BLaER1 treated with 17β-estradiol and CSF1 and Interleukin-3, amounts not matched to agents 10 nM and 100 nM (cell line): Measurements from ENCODE around the gene RAB13.

Experiments
- H3K27ac ChIP-seq, 11 experiments: shearing (Covaris generic); formaldehyde crosslinking; 2 replicates each; pipeline ENCODE4 v1.8.1; 2022
- H3K27me3 ChIP-seq, 11 experiments: shearing (Covaris generic); formaldehyde crosslinking; 2 replicates each; pipeline ENCODE4 v1.8.1; 2022
- H3K36me3 ChIP-seq, 11 experiments: shearing (Covaris generic); formaldehyde crosslinking; 2 replicates each; pipeline ENCODE4 v1.8.1; 2022
- H3K4me1 ChIP-seq, 10 experiments: shearing (Covaris generic); formaldehyde crosslinking; 2 replicates each; pipeline ENCODE4 v1.8.1; 2022
- H3K4me2 ChIP-seq, 11 experiments: shearing (Covaris generic); formaldehyde crosslinking; 2 replicates each; pipeline ENCODE4 v1.8.1; 2022
- H3K4me3 ChIP-seq, 10 experiments: shearing (Covaris generic); formaldehyde crosslinking; 2 replicates each; pipeline ENCODE4 v1.8.1; 2022
- H3K9ac ChIP-seq, 11 experiments: shearing (Covaris generic); formaldehyde crosslinking; 2 replicates each; pipeline ENCODE4 v1.8.1; 2022
- H3K9me3 ChIP-seq, 11 experiments: shearing (Covaris generic); formaldehyde crosslinking; replicated peaks in 1 of 11; 2 replicates each; pipeline ENCODE4 v1.8.1; 2022
- H4K20me1 ChIP-seq, 11 experiments: shearing (Covaris generic); formaldehyde crosslinking; 2 replicates each; pipeline ENCODE4 v1.8.1; 2022
- Cebpa-rat ChIP-seq, 11 experiments: shearing (Covaris generic); IDR thresholded peaks; 2 replicates each; pipeline ENCODE4 v1.8.1; 2022

Gene RAB13

DNA sequence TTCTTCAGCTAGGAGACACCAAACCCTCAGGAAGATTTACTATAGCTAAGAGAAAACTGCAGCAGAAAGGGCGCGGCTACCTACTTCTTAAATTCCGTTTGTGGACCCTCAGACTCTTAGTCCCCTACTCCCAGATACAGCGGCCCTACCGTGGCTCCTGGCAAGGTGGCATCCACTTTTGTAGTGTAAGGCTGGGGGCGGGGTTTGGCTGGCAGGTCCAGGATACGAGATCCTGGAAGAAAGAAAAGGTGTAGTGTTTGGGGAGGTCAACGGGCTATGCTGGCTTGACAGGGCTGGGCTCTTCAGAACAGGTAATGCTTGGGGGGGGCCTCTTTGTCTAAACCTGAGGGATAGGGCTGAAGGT lies 18.2 kb downstream of the RAB13 start:
- Histone ChIP-seq H3K4me3 (peak overlapping the region; percentile 59 to 81 (median 72)), H3K4me1 (peaks cover 59 to 81% (median 74%) of the 10 kb centered on the region in 10 experiments), H3K27ac (peak overlapping the region; percentile 1 to 97 (median 92); a peak in 19 of 22 replicates), H3K27me3 (no peaks in the 10 kb centered on the region), H3K4me2 (peak overlapping the region; percentile 94 to 100 (median 99)), H3K9me3 (no peaks in the 10 kb centered on the region), H4K20me1 (no peaks in the 10 kb centered on the region), H3K9ac (peak overlapping the region; percentile 72 to 95 (median 88); a peak in 21 of 22 replicates), H3K36me3 (peaks cover 0 to 11% (median 6%) of the 10 kb centered on the region in 11 experiments; a peak in 16 of 22 replicates)
- no peak for TF ChIP-seq Cebpa-rat (IDR thresholded peaks at IDR 0.05)

DNA sequence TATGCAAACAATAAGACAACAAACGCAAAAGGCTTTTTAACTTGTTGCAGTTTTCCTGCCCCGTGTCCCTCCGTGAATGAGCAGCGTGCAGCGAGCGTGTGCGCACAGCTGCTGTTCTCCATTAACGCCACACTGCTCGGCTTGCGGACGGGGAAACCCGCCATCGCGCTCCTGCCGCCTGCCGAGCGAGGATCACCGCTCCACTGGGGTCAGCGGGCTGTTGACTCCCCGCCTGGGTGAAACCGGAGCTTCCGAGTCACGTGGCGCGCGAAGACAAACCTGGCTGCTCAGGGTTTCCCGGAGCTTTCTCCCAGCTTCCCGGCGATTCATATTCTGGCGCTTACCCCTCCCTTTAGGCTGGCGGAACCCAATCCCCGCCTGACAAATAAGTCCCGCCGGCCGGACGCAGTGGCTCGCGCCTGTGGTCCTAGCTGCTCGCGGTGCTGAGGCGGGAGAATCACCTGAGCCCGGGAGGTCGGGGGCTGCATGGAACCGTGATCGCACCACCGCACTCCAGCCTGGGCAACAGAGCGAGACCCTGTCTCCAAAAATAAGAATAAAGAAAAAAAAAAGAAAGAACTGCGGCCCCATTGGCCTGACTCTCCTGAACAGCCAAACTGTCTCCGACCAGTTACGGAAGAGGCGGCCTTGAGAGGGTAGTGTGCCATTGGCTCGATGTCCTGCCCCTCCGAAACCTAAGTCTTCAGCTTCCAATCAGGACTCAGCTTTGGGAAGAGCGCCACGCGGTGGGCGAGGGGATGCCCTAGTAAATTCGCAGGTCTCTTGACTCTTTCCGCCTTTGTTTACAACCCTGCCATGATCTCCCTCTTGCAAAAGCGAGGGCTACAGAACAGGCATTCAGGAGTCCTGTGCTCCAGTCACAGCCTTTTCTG lies 18.8 kb downstream of the RAB13 start, which contains the start of gene CREB3L4:
TSS of gene CREB3L4 (plus strand) at position 796 of the 893 bp plus-strand sequence. CDS start 624 bp downstream, outside the sequence.
- Histone ChIP-seq H3K4me3 (peak within 1 kb of the TSS; percentile 59 to 81 (median 72)), H4K20me1 (0 out of 22 replicates have a peak, but pooled peaks cover 0 to 1% (median 0%) of the 10 kb centered on the region in 11 experiments), H3K27ac (peak within 1 kb of the TSS; percentile 44 to 97 (median 92); a peak in 21 of 22 replicates), H3K9ac (peak within 1 kb of the TSS; percentile 76 to 95 (median 88)), H3K36me3 (peaks cover 0 to 4% (median 0%) of the 10 kb centered on the region in 11 experiments; a peak in 3 of 22 replicates), H3K9me3 (no peaks in the 10 kb centered on the region), H3K27me3 (no peaks in the 10 kb centered on the region), H3K4me2 (peak within 1 kb of the TSS; percentile 94 to 100 (median 99)), H3K4me1 (peaks cover 54 to 81% (median 73%) of the 10 kb centered on the region in 10 experiments)
- no peak for TF ChIP-seq Cebpa-rat (IDR thresholded peaks at IDR 0.05)

DNA sequence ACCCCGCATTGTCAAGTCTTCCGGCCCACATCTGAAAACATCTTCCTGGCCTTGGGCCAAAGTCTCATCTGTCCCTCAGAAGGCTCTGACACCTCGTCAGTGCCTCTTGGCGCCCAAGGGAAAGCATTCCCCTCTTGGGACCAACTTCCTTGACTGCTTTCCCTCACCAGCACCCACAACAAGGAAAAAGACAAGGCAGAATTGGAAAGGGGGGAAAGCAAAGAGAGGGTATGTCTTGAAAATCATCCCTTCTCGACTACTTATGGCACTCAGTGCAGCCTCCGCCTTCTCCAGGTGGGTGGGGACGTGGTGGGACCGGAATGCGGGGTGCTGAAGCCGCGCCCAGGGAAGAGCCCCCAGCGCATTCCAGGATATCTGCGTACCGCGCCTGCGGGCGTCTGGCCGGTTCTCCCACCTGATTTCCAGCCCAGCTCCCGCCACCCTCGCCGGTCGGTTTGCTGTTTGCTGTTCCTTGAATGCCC lies 22.2 kb downstream of the RAB13 start:
- H3K9ac ChIP-seq = peak overlapping the region; percentile 81 to 96 (median 87)
- H4K20me1 ChIP-seq = peaks cover 0 to 17% (median 0%) of the 10 kb centered on the region in 11 experiments; a peak in 2 of 22 replicates
- peak overlapping the region; percentile 90 to 100 (median 99) for H3K4me2 ChIP-seq
- peaks cover 13 to 26% (median 17%) of the 10 kb centered on the region in 11 experiments; a peak in 21 of 22 replicates for H3K36me3 ChIP-seq
- H3K27me3 ChIP-seq = no peaks in the 10 kb centered on the region
- H3K9me3 ChIP-seq = no peaks in the 10 kb centered on the region
- peak overlapping the region; percentile 72 to 93 (median 91) for H3K27ac ChIP-seq
- peaks cover 68 to 84% (median 76%) of the 10 kb centered on the region in 10 experiments for H3K4me1 ChIP-seq
- peak overlapping the region; percentile 64 to 85 (median 71) for H3K4me3 ChIP-seq
- no peak for TF ChIP-seq Cebpa-rat (IDR thresholded peaks at IDR 0.05)

DNA sequence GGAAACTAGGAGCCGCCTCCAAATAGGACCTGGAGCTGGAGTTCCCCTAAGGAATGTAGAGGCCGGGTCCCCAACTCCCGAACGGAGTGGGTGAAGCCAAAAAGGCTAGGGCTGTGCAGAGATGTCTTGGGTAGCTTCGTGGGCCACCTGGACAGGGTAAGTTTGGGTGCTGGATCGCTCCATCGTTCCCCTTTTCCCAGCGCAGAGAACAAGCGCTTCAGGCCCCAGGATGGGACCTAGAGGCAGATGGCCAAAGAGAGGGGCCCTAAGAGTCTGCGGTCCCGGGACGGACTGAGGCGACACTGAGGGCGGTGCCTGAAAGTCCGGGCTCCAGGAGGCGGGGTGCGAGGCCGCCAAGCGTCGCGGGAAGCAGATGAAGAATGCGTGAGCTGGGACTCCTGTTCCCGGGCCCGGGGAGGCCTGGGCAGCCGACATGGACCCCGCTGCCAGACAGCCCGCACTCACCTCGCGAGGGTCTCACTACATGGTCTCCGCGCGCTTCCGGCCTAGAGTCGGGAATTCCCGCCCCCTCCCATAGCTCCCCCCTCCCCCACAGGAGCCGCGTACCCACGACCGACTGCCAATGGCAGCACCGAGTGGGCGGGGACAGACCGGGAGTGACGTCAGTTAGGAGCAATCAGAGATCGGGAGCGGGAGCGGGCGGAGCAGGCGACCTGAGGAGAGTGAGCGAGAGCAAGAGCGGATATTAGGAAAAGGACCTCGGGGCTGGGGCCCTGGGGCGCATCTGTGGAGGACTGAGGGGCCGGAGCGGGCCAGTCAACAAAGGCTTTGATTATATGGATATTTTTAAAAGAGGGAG lies 22.9 kb downstream of the RAB13 start, which contains the start of gene SLC39A1:
TSS of gene SLC39A1 (minus strand) at position 508 of the 820 bp plus-strand sequence. CDS start 822 bp downstream, outside the sequence.
- Histone ChIP-seq H3K4me1 (peaks cover 63 to 80% (median 72%) of the 10 kb centered on the region in 10 experiments), H3K36me3 (peaks cover 13 to 26% (median 17%) of the 10 kb centered on the region in 11 experiments; a peak in 21 of 22 replicates), H3K4me3 (peak within 1 kb of the TSS; percentile 64 to 85 (median 71))

DNA sequence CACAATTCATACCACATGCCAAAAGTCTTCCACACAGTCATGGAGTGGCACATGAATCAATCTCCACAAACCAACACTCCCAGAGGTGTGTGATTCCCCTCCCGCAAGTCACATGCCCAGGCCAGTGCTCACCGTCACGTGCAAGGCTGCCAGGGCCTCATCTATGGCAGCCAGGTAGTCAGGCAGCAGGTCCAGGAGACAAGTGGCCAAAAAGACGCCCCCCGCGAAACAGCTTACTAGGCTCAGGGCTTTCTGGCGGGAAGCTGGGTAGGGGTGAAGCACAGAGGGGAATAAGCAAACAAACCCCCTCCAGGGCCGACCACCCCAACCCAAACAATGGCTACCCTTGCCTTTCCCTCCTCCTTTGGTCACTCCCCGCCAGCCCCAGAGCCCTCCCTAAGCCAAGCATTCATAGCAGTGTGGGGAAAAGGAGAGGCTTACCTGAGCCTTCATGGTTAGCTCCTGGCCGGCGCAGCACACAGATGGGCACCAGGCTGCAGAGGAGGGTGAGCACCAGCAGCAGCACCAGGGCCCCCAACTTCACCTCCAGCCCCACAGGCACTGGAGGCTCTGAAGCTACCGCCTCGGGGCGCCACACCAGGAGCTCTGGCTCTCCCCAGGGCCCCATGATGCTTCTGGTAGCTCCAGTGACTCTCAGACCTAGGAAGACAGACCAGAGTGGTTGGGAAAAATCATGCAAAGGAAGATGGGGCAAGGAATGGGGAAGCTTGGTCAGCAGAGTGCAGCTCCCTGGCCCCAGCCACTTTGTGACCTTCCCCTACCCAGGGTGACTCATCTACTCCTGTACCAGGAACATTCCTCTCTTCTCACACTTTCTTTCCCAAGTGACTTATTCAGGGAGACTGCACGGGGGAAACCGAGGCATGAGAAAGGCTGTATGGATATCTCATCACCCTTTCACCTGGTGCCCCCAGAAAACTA lies 23.8 kb downstream of the RAB13 start:
- H4K20me1 ChIP-seq = peaks cover 2 to 20% (median 5%) of the 10 kb centered on the region in 11 experiments; a peak in 14 of 22 replicates
- peak overlapping the region; percentile 72 to 93 (median 91) for H3K27ac ChIP-seq
- peak overlapping the region; percentile 90 to 100 (median 99) for H3K4me2 ChIP-seq
- H3K4me1 ChIP-seq = peaks cover 59 to 76% (median 72%) of the 10 kb centered on the region in 10 experiments
- H3K9ac ChIP-seq = peak overlapping the region; percentile 81 to 96 (median 87)
- no peaks in the 10 kb centered on the region for H3K9me3 ChIP-seq
- peak overlapping the region; percentile 64 to 85 (median 71) for H3K4me3 ChIP-seq
- no peaks in the 10 kb centered on the region for H3K27me3 ChIP-seq
- TF ChIP-seq Cebpa-rat (IDR thresholded peaks at IDR 0.05) = no peak
- H3K36me3 ChIP-seq = peaks cover 13 to 26% (median 17%) of the 10 kb centered on the region in 11 experiments; a peak in 21 of 22 replicates

More for the DNA sequence above, 22.9 kb downstream of the RAB13 start, which contains the start of gene SLC39A1:
- peak within 1 kb of the TSS; percentile 72 to 93 (median 91) for H3K27ac ChIP-seq
- TF ChIP-seq Cebpa-rat (IDR thresholded peaks at IDR 0.05) = no peak
- peak within 1 kb of the TSS; percentile 90 to 100 (median 99) for H3K4me2 ChIP-seq
- peaks cover 0 to 17% (median 0%) of the 10 kb centered on the region in 11 experiments; a peak in 3 of 22 replicates for H4K20me1 ChIP-seq
- H3K9me3 ChIP-seq = no peaks in the 10 kb centered on the region
- H3K27me3 ChIP-seq = no peaks in the 10 kb centered on the region
- H3K9ac ChIP-seq = peak within 1 kb of the TSS; percentile 81 to 96 (median 87)

DNA sequence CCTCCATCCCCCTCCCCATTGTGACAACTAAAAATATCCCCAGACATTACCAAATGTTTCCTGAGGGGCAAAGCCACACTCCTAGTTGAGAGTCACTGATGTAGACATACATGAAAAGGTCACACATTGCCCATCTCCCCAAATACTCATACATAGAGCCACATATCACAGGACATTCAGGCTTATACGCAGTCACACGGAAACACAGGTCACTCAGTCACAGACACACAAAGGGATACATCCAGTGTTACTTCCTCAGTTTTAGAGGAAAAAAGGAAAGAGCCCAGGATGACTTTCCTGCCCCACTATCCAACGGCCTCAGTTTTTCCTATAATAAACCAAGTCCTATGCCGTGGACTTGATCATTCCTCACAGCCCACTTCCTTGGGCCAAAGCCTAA lies 24.7 kb downstream of the RAB13 start:
- peak overlapping the region; percentile 81 to 96 (median 87) for H3K9ac ChIP-seq
- peak overlapping the region; percentile 90 to 100 (median 99) for H3K4me2 ChIP-seq
- H3K4me1 ChIP-seq = peaks cover 67 to 83% (median 81%) of the 10 kb centered on the region in 10 experiments
- H3K9me3 ChIP-seq = no peaks in the 10 kb centered on the region
- H3K4me3 ChIP-seq = peak overlapping the region; percentile 64 to 85 (median 71)
- peak overlapping the region; percentile 20 to 93 (median 91); a peak in 20 of 22 replicates for H3K27ac ChIP-seq
- peaks cover 13 to 26% (median 17%) of the 10 kb centered on the region in 11 experiments; a peak in 21 of 22 replicates for H3K36me3 ChIP-seq
- peaks cover 11 to 30% (median 14%) of the 10 kb centered on the region in 11 experiments; a peak in 21 of 22 replicates for H4K20me1 ChIP-seq
- TF ChIP-seq Cebpa-rat (IDR thresholded peaks at IDR 0.05) = no peak
- H3K27me3 ChIP-seq = no peaks in the 10 kb centered on the region

DNA sequence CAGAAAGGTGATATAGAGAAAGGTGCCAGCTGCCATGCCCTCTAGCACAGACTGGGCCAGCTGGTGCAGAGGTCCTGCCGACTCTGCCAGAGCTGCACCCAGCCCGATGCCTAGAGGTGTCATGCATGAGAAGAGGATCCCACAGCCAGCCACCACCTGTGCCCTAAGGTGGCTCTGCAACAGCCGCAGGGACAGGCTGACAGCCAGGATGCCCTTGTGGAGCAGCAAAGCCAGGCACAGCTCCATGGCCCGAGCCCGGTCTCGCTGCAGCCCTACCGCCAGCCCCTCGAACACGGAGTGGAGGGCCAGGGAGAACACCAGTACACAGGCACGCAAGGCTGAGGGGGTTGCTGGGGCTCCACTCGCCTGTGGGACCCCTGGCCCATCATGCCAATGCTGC lies 25.9 kb downstream of the RAB13 start:
- Histone ChIP-seq H4K20me1 (peaks cover 23 to 42% (median 26%) of the 10 kb centered on the region in 11 experiments), H3K27me3 (no peaks in the 10 kb centered on the region), H3K4me3 (peak overlapping the region in 6 of 10 experiments; percentile 13 to 96 (median 78); a peak in 8 of 20 replicates), H3K9ac (peak overlapping the region; percentile 45 to 97 (median 92); a peak in 18 of 22 replicates), H3K4me1 (peaks cover 68 to 83% (median 81%) of the 10 kb centered on the region in 10 experiments), H3K4me2 (peak overlapping the region; percentile 90 to 100 (median 99)), H3K9me3 (no peaks in the 10 kb centered on the region), H3K27ac (peak overlapping the region; percentile 9 to 93 (median 91); a peak in 18 of 22 replicates), H3K36me3 (peaks cover 13 to 26% (median 17%) of the 10 kb centered on the region in 11 experiments; a peak in 21 of 22 replicates)
- TF ChIP-seq Cebpa-rat (IDR thresholded peaks at IDR 0.05) = no peak
